ENCODE data around the gene RSPH3. TPM values are rescaled to one million over a fixed set of nuclear protein-coding genes. Genes with fewer than 3 reads are reported as not detected.

Gene RSPH3
- total and polyA plus RNA-seq, 10 of the 15 experiments (the other 5 are each of a cell fraction or from before 2014, with no cell fraction given), result 0.40 to 3.5 (median 1.4) TPM

GRCh38 chr6:159042003-159042825 lies 42.2 kb upstream of the RSPH3 start (continued):
- TF ChIP-seq PRDM15 (CRISPR knock-in tag; IDR thresholded peaks at IDR 0.05) (no peak), SUZ12 (IDR thresholded peaks at IDR 0.05; ENCODE audit: unreplicated experiment) (no peak), IKZF1 (conservative IDR thresholded peaks at IDR 0.05) (peak; percentile 77), IRF4 (IDR thresholded peaks at IDR 0.05; ENCODE audit: low read depth, low read length) (no peak), IKZF2 (IDR thresholded peaks at IDR 0.05) (peak; percentile 74 to 75), RAD21 (IDR thresholded peaks at IDR 0.05; ENCODE audit: insufficient read depth, low read depth, low read length) (peak; percentile 92), NFYB (IDR thresholded peaks at IDR 0.05; ENCODE audit: insufficient read depth, low read depth, low read length) (no peak), SIN3A (IDR thresholded peaks at IDR 0.05; ENCODE audit: low read depth, low read length) (peak; percentile 56), TCF12 (IDR thresholded peaks at IDR 0.05; ENCODE audit: low read depth, low read length) (no peak), KDM1A (IDR thresholded peaks at IDR 0.05; ENCODE audit: borderline replicate concordance) (no peak), TBL1XR1 (IDR thresholded peaks at IDR 0.05; ENCODE audit: low read depth, low read length) (peak; percentile 25; the same call in 1 of the 2 replicates), YY1 (IDR thresholded peaks at IDR 0.05; ENCODE audit: low read depth, low read length) (peak; percentile 75), ESRRA (IDR thresholded peaks at IDR 0.05; ENCODE audit: low read length) (no peak; the same call in 1 of the 2 replicates), CHD2 (IDR thresholded peaks at IDR 0.05; ENCODE audit: borderline replicate concordance, low read depth, low read length) (0 out of 2 replicates have a peak, but pooled peaks have one; percentile 1), E4F1 (IDR thresholded peaks at IDR 0.05; ENCODE audit: borderline replicate concordance, partially characterized antibody) (no peak)
- TF ChIP-seq, protein P1, sequence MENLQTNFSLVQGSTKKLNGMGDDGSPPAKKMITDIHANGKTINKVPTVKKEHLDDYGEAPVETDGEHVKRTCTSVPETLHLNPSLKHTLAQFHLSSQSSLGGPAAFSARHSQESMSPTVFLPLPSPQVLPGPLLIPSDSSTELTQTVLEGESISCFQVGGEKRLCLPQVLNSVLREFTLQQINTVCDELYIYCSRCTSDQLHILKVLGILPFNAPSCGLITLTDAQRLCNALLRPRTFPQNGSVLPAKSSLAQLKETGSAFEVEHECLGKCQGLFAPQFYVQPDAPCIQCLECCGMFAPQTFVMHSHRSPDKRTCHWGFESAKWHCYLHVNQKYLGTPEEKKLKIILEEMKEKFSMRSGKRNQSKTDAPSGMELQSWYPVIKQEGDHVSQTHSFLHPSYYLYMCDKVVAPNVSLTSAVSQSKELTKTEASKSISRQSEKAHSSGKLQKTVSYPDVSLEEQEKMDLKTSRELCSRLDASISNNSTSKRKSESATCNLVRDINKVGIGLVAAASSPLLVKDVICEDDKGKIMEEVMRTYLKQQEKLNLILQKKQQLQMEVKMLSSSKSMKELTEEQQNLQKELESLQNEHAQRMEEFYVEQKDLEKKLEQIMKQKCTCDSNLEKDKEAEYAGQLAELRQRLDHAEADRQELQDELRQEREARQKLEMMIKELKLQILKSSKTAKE (IDR thresholded peaks at IDR 0.05; ENCODE audit: low read depth, poor library complexity, severe bottlenecking), result peak; percentile 38
- TF ChIP-seq, protein P2, sequence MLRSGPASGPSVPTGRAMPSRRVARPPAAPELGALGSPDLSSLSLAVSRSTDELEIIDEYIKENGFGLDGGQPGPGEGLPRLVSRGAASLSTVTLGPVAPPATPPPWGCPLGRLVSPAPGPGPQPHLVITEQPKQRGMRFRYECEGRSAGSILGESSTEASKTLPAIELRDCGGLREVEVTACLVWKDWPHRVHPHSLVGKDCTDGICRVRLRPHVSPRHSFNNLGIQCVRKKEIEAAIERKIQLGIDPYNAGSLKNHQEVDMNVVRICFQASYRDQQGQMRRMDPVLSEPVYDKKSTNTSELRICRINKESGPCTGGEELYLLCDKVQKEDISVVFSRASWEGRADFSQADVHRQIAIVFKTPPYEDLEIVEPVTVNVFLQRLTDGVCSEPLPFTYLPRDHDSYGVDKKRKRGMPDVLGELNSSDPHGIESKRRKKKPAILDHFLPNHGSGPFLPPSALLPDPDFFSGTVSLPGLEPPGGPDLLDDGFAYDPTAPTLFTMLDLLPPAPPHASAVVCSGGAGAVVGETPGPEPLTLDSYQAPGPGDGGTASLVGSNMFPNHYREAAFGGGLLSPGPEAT (IDR thresholded peaks at IDR 0.05; ENCODE audit: low read depth), result no peak; the same call in 1 of the 2 replicates

Measured in GM12878 (cell line).